Nephron (organoid): Measurements from ENCODE around the gene TRIM41.
A peak's percentile ranks its signal among the peaks of the same experiment; 100 is the strongest.
"Not testable (repeated sequence)": the region's sequence is repeated elsewhere in the genome, so short reads cannot be mapped to it uniquely, and the experiment has no call there.

ENCODE experiments used
- H3K27ac Mint-ChIP-seq, 3 experiments: 2 replicates each; pipeline ENCODE4 v1.8.0; 2020; ENCODE audit warnings: mixed read lengths in 3 of 3, mild to moderate bottlenecking in 2 of 3, moderate library complexity in 1 of 3
- H3K27me3 Mint-ChIP-seq: 2 replicates; pipeline ENCODE4 v1.8.0; 2021; ENCODE audit warnings: low read depth, mild to moderate bottlenecking, moderate library complexity, mixed read lengths
- H3K36me3 Mint-ChIP-seq: 2 replicates; pipeline ENCODE4 v1.8.0; 2020; ENCODE audit warnings: low read depth, mixed read lengths
- H3K4me1 Mint-ChIP-seq: 2 replicates; pipeline ENCODE4 v1.8.0; 2020; ENCODE audit warnings: mixed read lengths
- H3K4me3 Mint-ChIP-seq, 3 experiments: 2 replicates each; pipeline ENCODE4 v1.8.0; 2020; ENCODE audit warnings: mild to moderate bottlenecking in 3 of 3, mixed read lengths in 3 of 3, moderate library complexity in 2 of 3
- H3K9me3 Mint-ChIP-seq: 2 replicates; pipeline ENCODE4 v1.8.0; 2020; ENCODE audit warnings: mixed read lengths
- CTCF ChIP-seq, 3 experiments: fragments of 200-600 bp; sonication (generic); IDR thresholded peaks; one replicate each; pipeline ENCODE4 v1.5.0; 2021; ENCODE audit warnings: antibody characterized with exemption in 3 of 3; ENCODE audit not compliant: unreplicated experiment in 3 of 3

The TRIM41 gene

GRCh38 chr5:181263633-181264032 lies 40.6 kb downstream of the TRIM41 start:
- H3K4me1 Mint-ChIP-seq: peaks cover 51% of the 10 kb centered on the region
- no peaks in the 10 kb centered on the region for H3K9me3 Mint-ChIP-seq
- TF ChIP-seq CTCF (IDR thresholded peaks at IDR 0.05; ENCODE audit: unreplicated experiment in 3 of 3): no peak
- H3K27ac Mint-ChIP-seq: peak overlapping the region; percentile 43 to 99 (median 76)
- peak overlapping the region; percentile 90 to 95 (median 91) for H3K4me3 Mint-ChIP-seq
- H3K27me3 Mint-ChIP-seq: no peaks in the 10 kb centered on the region
- peaks cover 9% of the 10 kb centered on the region for H3K36me3 Mint-ChIP-seq

GRCh38 chr5:181265092-181265671 lies 42.1 kb downstream of the TRIM41 start:
- H3K9me3 Mint-ChIP-seq: no peaks in the 10 kb centered on the region
- TF ChIP-seq CTCF (IDR thresholded peaks at IDR 0.05; ENCODE audit: unreplicated experiment in 3 of 3): no peak
- H3K4me3 Mint-ChIP-seq: peak overlapping the region; percentile 68 to 75 (median 73)
- H3K4me1 Mint-ChIP-seq: peaks cover 35% of the 10 kb centered on the region
- H3K36me3 Mint-ChIP-seq: peaks cover 9% of the 10 kb centered on the region
- H3K27me3 Mint-ChIP-seq: no peaks in the 10 kb centered on the region
- peak overlapping the region in 2 of 3 experiments; percentile 74 to 81 for H3K27ac Mint-ChIP-seq

- peak overlapping the region; percentile 10 to 27 (median 26) for H3K4me3 Mint-ChIP-seq
- not testable (repeated sequence) for H3K27me3 Mint-ChIP-seq, H3K36me3 Mint-ChIP-seq, H3K9me3 Mint-ChIP-seq
- H3K27ac Mint-ChIP-seq: peak overlapping the region; percentile 44 to 93 (median 66)
- peaks cover 25% of the 10 kb centered on the region for H3K4me1 Mint-ChIP-seq
These were observed 44.3 kb downstream of the TRIM41 start for GRCh38 chr5:181267291-181267904.

- not testable (repeated sequence) for H3K4me3 Mint-ChIP-seq, H3K9me3 Mint-ChIP-seq, H3K36me3 Mint-ChIP-seq, H3K27me3 Mint-ChIP-seq
- Mint-ChIP-seq H3K4me1 (peaks cover 25% of the 10 kb centered on the region), H3K27ac (peak overlapping the region; percentile 44 to 93 (median 66))
These were observed 44.8 kb downstream of the TRIM41 start for GRCh38 chr5:181267907-181268306.

GRCh38 chr5:181271081-181271480 lies 48.0 kb downstream of the TRIM41 start:
- TF ChIP-seq CTCF (IDR thresholded peaks at IDR 0.05; ENCODE audit: unreplicated experiment in 3 of 3): no peak
- Mint-ChIP-seq H3K9me3 (no peaks in the 10 kb centered on the region), H3K4me3 (no peak overlapping the region), H3K4me1 (peaks cover 15% of the 10 kb centered on the region), H3K27ac (no peak overlapping the region), H3K27me3 (no peaks in the 10 kb centered on the region), H3K36me3 (no peaks in the 10 kb centered on the region)

- H3K4me1 Mint-ChIP-seq, H3K27me3 Mint-ChIP-seq, H3K27ac Mint-ChIP-seq, H3K36me3 Mint-ChIP-seq, H3K9me3 Mint-ChIP-seq: not testable (repeated sequence)
- peak overlapping the region in 2 of 3 experiments; percentile 37 to 59 for H3K4me3 Mint-ChIP-seq
- TF ChIP-seq CTCF (IDR thresholded peaks at IDR 0.05; ENCODE audit: unreplicated experiment in 3 of 3): peak in 1 of 3 experiments; percentile 24
These were observed 50.3 kb downstream of the TRIM41 start for GRCh38 chr5:181273433-181273744.

GRCh38 chr5:181280251-181280762 lies 57.2 kb downstream of the TRIM41 start:
- no peak for TF ChIP-seq CTCF (IDR thresholded peaks at IDR 0.05; ENCODE audit: unreplicated experiment in 3 of 3)
- Mint-ChIP-seq H3K27ac (no peak overlapping the region), H3K36me3 (peaks cover 4% of the 10 kb centered on the region), H3K27me3 (no peaks in the 10 kb centered on the region), H3K4me1 (peaks cover 10% of the 10 kb centered on the region), H3K4me3 (no peak overlapping the region), H3K9me3 (no peaks in the 10 kb centered on the region)
